ENCODE measurements around the gene MAGOHB. TPM values are rescaled to one million over a fixed set of nuclear protein-coding genes. Genes with fewer than 3 reads are reported as not detected.
"Not testable (repeated sequence)": the region's sequence is repeated elsewhere in the genome, so short reads cannot be mapped to it uniquely, and the experiment has no call there.

Gene MAGOHB
- total and polyA plus RNA-seq, 2 of the 4 experiments (the other 2 are of a cell fraction), result 6.3 to 20.3 TPM

GRCh38 chr12:10572021-10572490 is 41.4 kb downstream of the MAGOHB start:
- H3K4me1 ChIP-seq (ENCODE audit: control insufficient read depth, insufficient read depth, low read length); H3K56ac ChIP-seq (ENCODE audit: extremely low read depth, insufficient read depth, low read length); H3K4me3 ChIP-seq (ENCODE audit: insufficient read depth, low read depth, low read length); H4K20me1 ChIP-seq (ENCODE audit: insufficient read depth, low read length); H3K4ac ChIP-seq (ENCODE audit: low read depth, low read length); H3K9me3 ChIP-seq (ENCODE audit: control insufficient read depth, insufficient read depth, low read length); dilution Hi-C loops (cut with HindIII; ENCODE audit: low sequenced_read_pairs, unreplicated experiment); BruUV-seq (replicated peaks); H4K8ac ChIP-seq (ENCODE audit: low read depth in 2 of 2, low read length in 2 of 2); H3K9ac ChIP-seq (ENCODE audit: low read depth, low read length); H3K18ac ChIP-seq (ENCODE audit: low read depth, low read length); H4K5ac ChIP-seq (ENCODE audit: low read depth, low read length); H3K14ac ChIP-seq (replicated peaks; ENCODE audit: low read depth, low read length); intact Hi-C loops (cut with micrococcal nuclease); H3K36me3 ChIP-seq (ENCODE audit: control insufficient read depth, insufficient read depth, low read length); H3K27ac ChIP-seq (ENCODE audit: insufficient read depth, low read length); H3K27me3 ChIP-seq (ENCODE audit: control insufficient read depth, insufficient read depth, low read length); H2AK9ac ChIP-seq (replicated peaks; ENCODE audit: low read depth, low read length, poor library complexity); H2BK20ac ChIP-seq (ENCODE audit: low read depth, low read length); H2BK15ac ChIP-seq (ENCODE audit: low read depth, low read length); CTCF ChIA-PET; H3K4me2 ChIP-seq (ENCODE audit: low read depth, low read length); H3K23ac ChIP-seq (ENCODE audit: low read depth, low read length); H2BK120ac ChIP-seq (ENCODE audit: low read depth, low read length); H2BK5ac ChIP-seq (ENCODE audit: low read depth, low read length, poor library complexity, severe bottlenecking); H3K9me1 ChIP-seq (ENCODE audit: insufficient read depth, low read length); in situ Hi-C loops (cut with MboI; ENCODE audit: low sequenced_read_pairs); H4K91ac ChIP-seq (ENCODE audit: insufficient read depth, low read depth, low read length); H3K79me1 ChIP-seq (ENCODE audit: low read depth in 1 of 2, low read length in 2 of 2); H2AK5ac ChIP-seq (ENCODE audit: low read depth, low read length): not testable (repeated sequence)
- WGBS, 2 experiments (ENCODE audit: extremely low coverage in 2 of 2, insufficient read length in 1 of 2), result no CpG with 5 or more reads among the region's 3 CpGs
- POLR2A ChIA-PET (ENCODE audit: unreplicated experiment), result interaction anchor here (0.6 kb wide), 1 partner anchor 315 kb away, joined by 3 read pairs; no protein-coding TSS in a partner anchor
- TF ChIP-seq CEBPB (IDR thresholded peaks at IDR 0.05; ENCODE audit: low read depth, low read length), result peak; percentile 67; the same call in 1 of the 2 replicates
- peak; percentile 54 for DNase-seq
- peak; percentile 77 for ATAC-seq (ENCODE audit: low read depth)
- peak overlapping the region; percentile 5 for H2AFZ ChIP-seq (replicated peaks; ENCODE audit: low read length, poor library complexity)
